G401 (cell line): ENCODE measurements around the gene TULP1. TPM values are rescaled to one million over a fixed set of nuclear protein-coding genes. Genes with fewer than 3 reads are reported as not detected.

Experiments
- DNase-seq: peaks from one replicate; pipeline ENCODE4 v3.0.0-alpha.2; 2015; ENCODE audit warnings: low spot score
- in situ Hi-C: cut with HindIII; loops from 2 replicates; pipeline ENCODE4 v1.10.0; 2016; ENCODE audit warnings: low sequenced_read_pairs, mixed read lengths
- total RNA-seq: library from RNA; depleted of rRNA; stranded (reverse); fragments of >200 nt; shearing (Covaris generic); gene quantifications from 2 replicates; pipeline ENCODE4 v1.2.3, GENCODE V29; 2014

The TULP1 gene
- total RNA-seq, 1 experiment from 2014 or later: not detected

- DNase-seq: no peak
- in situ Hi-C loops: no loop called here
These were observed 39.4 kb downstream of the TULP1 start for GRCh38 chr6:35473075-35473849.

GRCh38 chr6:35471836-35472345 is 40.8 kb downstream of the TULP1 start:
- in situ Hi-C loops: no loop called here
- no peak for DNase-seq

GRCh38 chr6:35470663-35471120 is 42.0 kb downstream of the TULP1 start:
- in situ Hi-C loops: no loop called here
- no peak for DNase-seq

GRCh38 chr6:35469751-35470662 is 42.7 kb downstream of the TULP1 start:
- DNase-seq: peak; percentile 41
- in situ Hi-C loops: no loop called here

GRCh38 chr6:35468980-35469750 is 43.5 kb downstream of the TULP1 start:
- DNase-seq: no peak
- in situ Hi-C loops: no loop called here

- in situ Hi-C loops: no loop called here
- DNase-seq: peak; percentile 96
These were observed 44.3 kb downstream of the TULP1 start, which contains the start of gene RPL10A for GRCh38 chr6:35468181-35468979. Gene RPL10A (plus strand): TSS chr6:35468401. CDS start chr6:35468435, 34 bp downstream.

- in situ Hi-C loops: no loop called here
- no peak for DNase-seq
These were observed 47.0 kb downstream of the TULP1 start for GRCh38 chr6:35465646-35466045.

GRCh38 chr6:35463292-35463691 is 49.4 kb downstream of the TULP1 start:
- in situ Hi-C loops: no loop called here
- no peak for DNase-seq

- in situ Hi-C loops: no loop called here
- DNase-seq: no peak
These were observed 51.4 kb downstream of the TULP1 start for GRCh38 chr6:35461270-35461669.

GRCh38 chr6:35457907-35458306 is 54.8 kb downstream of the TULP1 start:
- DNase-seq: no peak
- in situ Hi-C loops: no loop called here

- in situ Hi-C loops: no loop called here
- DNase-seq: no peak
These were observed 58.1 kb downstream of the TULP1 start for GRCh38 chr6:35454391-35455110.

GRCh38 chr6:35453236-35453635 is 59.5 kb downstream of the TULP1 start:
- DNase-seq: no peak
- in situ Hi-C loops: no loop called here

GRCh38 chr6:35452183-35453090 is 60.3 kb downstream of the TULP1 start, which contains the start of gene FANCE:
Gene FANCE (plus strand): TSS chr6:35452338. CDS start chr6:35452546, 208 bp downstream.
- DNase-seq: peak; percentile 84
- in situ Hi-C loops: no loop called here

- DNase-seq: no peak
- in situ Hi-C loops: no loop called here
These were observed 61.1 kb downstream of the TULP1 start for GRCh38 chr6:35451354-35452182.

GRCh38 chr6:35449287-35449881 is 63.3 kb downstream of the TULP1 start:
- peak; percentile 86 for DNase-seq
- in situ Hi-C loops: no loop called here
